Osteoblast (primary cell): ENCODE results near the gene FXYD2. TPM values are rescaled to one million over a fixed set of nuclear protein-coding genes. Genes with fewer than 3 reads are reported as not detected.

Source experiments
- DNase-seq: peaks from one replicate; pipeline ENCODE4 v3.0.0; 2011; ENCODE audit warnings: low spot score, mixed read lengths; ENCODE audit not compliant: insufficient read length; ENCODE audit errors: missing footprints
- H2AFZ ChIP-seq: 2 replicates; pipeline ENCODE4 v1.6.0; 2011; ENCODE audit warnings: mild to moderate bottlenecking, low read length
- H3K27ac ChIP-seq: 2 replicates; pipeline ENCODE4 v1.5.1; 2011; ENCODE audit warnings: mild to moderate bottlenecking, low read depth, low read length, moderate library complexity
- H3K27me3 ChIP-seq: 2 replicates; pipeline ENCODE4 v1.6.0; 2012; ENCODE audit warnings: mild to moderate bottlenecking, control low read depth, inconsistent platforms, low read length, moderate library complexity; ENCODE audit not compliant: insufficient read depth
- H3K36me3 ChIP-seq: 2 replicates; pipeline ENCODE4 v1.5.1; 2011; ENCODE audit warnings: mild to moderate bottlenecking, low read length, control low read depth, moderate library complexity; ENCODE audit not compliant: insufficient read depth
- H3K4me1 ChIP-seq: 2 replicates; pipeline ENCODE4 v1.5.1; 2011; ENCODE audit warnings: mild to moderate bottlenecking, low read length, control low read depth, moderate library complexity; ENCODE audit not compliant: insufficient read depth
- H3K4me2 ChIP-seq: 2 replicates; pipeline ENCODE4 v1.6.0; 2011; ENCODE audit warnings: mild to moderate bottlenecking, low read length; ENCODE audit not compliant: insufficient read depth
- H3K4me3 ChIP-seq: fragments of 200-600 bp; sonication (generic); 3 replicates; pipeline ENCODE4 v1.5.1; 2012; ENCODE audit warnings: mild to moderate bottlenecking, low read length, inconsistent platforms; ENCODE audit not compliant: insufficient read depth
- H3K79me2 ChIP-seq: 2 replicates; pipeline ENCODE4 v1.6.0; 2012; ENCODE audit warnings: mild to moderate bottlenecking, low read length, control low read depth, inconsistent platforms; ENCODE audit not compliant: insufficient read depth
- H3K9me3 ChIP-seq: 2 replicates; pipeline ENCODE4 v1.5.1; 2011; ENCODE audit warnings: low read depth, low read length, control low read depth
- H4K20me1 ChIP-seq: 2 replicates; pipeline ENCODE4 v1.6.0; 2012; ENCODE audit warnings: mild to moderate bottlenecking, low read length, control low read depth; ENCODE audit not compliant: insufficient read depth
- total RNA-seq: library from RNA; depleted of rRNA; stranded (reverse); fragments of >200 nt; gene quantifications from 2 replicates; pipeline ENCODE4 v1.2.3, GENCODE V29; 2012
- TF ChIP-seq, protein P1 (sequence below): IDR thresholded peaks from 2 replicates; pipeline ENCODE4 v1.5.1; 2011; ENCODE audit warnings: mild to moderate bottlenecking, low read depth, low read length, moderate library complexity; ENCODE audit errors: extremely low read depth

Gene FXYD2
- total RNA-seq, result not detected in 2 replicates

DNA sequence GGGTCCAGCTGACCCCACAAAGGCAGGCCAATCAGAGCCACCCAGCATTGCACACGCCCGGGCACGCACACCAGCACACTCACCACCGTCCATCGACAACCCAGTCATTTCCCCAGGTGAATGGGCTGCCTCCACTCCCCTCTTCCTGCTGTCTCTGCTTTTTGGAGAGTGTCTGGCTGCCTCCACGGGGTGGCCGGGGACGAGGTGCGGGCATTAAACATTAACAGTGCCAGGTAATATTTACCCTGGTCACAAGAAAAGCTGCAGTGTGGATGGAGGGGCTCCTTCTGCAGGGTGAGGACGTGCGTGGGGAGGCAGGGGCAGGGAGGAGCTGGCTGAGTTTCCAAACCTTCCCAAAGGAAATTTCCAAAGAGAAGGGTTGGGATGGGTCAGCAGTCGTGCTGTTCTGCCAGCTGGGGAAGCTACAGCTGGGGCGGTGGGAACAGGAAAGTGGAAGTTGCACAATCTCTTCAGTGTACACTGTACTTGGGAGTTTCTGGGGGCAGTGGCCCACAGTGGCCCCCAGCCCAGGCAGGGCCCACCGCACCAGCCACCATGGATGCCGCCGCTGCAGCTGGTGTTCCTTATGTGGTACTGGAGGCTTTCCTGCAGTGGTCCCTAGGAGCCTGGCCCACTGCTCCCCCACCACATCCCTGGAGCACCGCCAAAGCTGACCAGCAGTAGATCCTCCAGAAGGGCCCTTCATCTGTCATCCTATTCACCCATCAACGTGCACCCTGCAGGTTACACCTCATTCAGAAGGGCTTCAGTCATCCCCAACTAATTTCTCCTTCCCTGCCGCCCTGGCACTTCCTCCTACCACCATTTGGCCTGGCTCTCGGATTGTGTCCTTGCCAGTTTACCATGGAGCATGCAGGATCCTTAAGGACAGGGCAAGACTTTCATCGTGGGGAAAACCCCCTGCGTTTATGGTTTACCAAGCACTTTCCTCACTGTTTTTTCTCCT, at the start of gene FXYD2:
Gene FXYD2 (minus strand): TSS at position 174 of the 967 bp plus-strand sequence. CDS start 66 bp downstream, at position 108.
- Histone ChIP-seq H3K9me3 (no peaks in the 10 kb centered on the region), H3K79me2 (no peaks in the 10 kb centered on the region), H2AFZ (no peak within 1 kb of the TSS), H3K27me3 (peaks cover 14% of the 10 kb centered on the region), H3K27ac (no peak within 1 kb of the TSS), H3K4me3 (no peak within 1 kb of the TSS), H3K36me3 (no peaks in the 10 kb centered on the region), H3K4me1 (no peaks in the 10 kb centered on the region), H3K4me2 (no peak within 1 kb of the TSS), H4K20me1 (no peaks in the 10 kb centered on the region)
- peak; percentile 53 for DNase-seq
- TF ChIP-seq, protein P1, sequence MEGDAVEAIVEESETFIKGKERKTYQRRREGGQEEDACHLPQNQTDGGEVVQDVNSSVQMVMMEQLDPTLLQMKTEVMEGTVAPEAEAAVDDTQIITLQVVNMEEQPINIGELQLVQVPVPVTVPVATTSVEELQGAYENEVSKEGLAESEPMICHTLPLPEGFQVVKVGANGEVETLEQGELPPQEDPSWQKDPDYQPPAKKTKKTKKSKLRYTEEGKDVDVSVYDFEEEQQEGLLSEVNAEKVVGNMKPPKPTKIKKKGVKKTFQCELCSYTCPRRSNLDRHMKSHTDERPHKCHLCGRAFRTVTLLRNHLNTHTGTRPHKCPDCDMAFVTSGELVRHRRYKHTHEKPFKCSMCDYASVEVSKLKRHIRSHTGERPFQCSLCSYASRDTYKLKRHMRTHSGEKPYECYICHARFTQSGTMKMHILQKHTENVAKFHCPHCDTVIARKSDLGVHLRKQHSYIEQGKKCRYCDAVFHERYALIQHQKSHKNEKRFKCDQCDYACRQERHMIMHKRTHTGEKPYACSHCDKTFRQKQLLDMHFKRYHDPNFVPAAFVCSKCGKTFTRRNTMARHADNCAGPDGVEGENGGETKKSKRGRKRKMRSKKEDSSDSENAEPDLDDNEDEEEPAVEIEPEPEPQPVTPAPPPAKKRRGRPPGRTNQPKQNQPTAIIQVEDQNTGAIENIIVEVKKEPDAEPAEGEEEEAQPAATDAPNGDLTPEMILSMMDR, result no peak

DNA sequence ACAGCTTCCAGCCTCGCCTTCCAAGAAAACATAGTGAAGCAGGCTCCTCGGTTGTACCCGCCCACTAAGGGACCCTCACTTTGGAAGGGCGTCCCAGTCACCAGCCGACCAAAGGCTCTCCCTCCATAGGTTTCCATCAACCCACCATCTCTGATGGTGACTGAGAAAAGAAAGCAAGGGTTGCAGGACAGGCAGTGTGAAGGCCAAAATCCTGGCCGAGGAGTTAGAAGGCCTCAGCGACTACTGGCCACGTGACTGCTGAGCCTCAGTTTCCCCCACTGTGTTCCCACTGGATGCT, 49.2 kb upstream of the FXYD2 start:
- no peaks in the 10 kb centered on the region for H3K36me3 ChIP-seq
- TF ChIP-seq, protein P1, result no peak

DNA sequence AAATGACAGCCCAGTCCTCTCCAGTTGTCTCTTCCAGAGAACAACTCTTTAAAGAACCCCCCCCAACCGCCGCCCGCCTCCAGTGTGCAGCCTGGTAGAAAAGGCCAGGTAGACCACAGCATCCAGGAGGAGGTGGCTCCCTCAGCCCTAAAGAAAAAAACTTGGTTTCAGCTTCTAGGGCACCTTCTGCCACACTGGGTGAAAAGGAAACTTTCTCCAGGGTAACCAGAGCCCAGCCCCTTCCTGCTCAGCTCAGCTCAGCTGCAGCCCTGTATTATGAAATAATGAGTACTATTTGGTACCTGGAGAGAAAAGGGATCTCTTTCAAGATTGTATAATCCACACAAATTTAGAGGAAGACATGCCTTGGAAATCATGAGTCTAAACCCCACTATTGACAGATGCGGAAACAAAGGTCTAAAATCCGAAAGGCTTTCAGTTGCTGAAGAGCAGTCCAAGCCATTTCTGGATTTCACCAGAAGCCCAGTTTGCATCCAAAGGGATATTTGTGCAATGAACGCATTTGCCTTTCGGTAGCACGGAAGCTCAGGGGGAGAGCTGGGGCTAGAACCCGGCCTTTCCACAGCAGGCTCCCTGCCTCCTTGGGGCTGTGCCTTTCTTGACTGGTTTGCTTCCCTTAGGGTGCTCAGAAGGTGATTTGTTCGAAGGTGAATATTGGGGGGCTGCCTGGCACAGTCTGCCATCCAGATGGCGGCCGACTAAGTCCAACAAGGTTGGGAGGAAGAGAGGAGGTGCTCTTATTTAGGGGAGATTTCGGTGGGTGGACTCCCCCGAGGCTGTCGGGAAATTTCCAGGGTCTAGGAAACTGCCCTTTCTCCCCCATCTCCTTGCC, 48.7 kb upstream of the FXYD2 start:
- Histone ChIP-seq H3K27ac (no peak overlapping the region), H3K27me3 (peaks cover 40% of the 10 kb centered on the region), H3K4me2 (no peak overlapping the region), H3K79me2 (no peaks in the 10 kb centered on the region), H3K4me3 (no peak overlapping the region), H3K9me3 (no peaks in the 10 kb centered on the region), H3K36me3 (no peaks in the 10 kb centered on the region), H4K20me1 (no peaks in the 10 kb centered on the region), H3K4me1 (no peaks in the 10 kb centered on the region), H2AFZ (no peak overlapping the region)
- DNase-seq, result no peak
- TF ChIP-seq, protein P1, result no peak

More for the DNA sequence above, 49.2 kb upstream of the FXYD2 start:
- Histone ChIP-seq H3K4me3 (no peak overlapping the region), H3K27ac (no peak overlapping the region), H3K4me1 (no peaks in the 10 kb centered on the region), H3K79me2 (no peaks in the 10 kb centered on the region), H3K4me2 (no peak overlapping the region), H3K9me3 (no peaks in the 10 kb centered on the region), H3K27me3 (peaks cover 43% of the 10 kb centered on the region), H4K20me1 (no peaks in the 10 kb centered on the region), H2AFZ (no peak overlapping the region)
- DNase-seq, result no peak

DNA sequence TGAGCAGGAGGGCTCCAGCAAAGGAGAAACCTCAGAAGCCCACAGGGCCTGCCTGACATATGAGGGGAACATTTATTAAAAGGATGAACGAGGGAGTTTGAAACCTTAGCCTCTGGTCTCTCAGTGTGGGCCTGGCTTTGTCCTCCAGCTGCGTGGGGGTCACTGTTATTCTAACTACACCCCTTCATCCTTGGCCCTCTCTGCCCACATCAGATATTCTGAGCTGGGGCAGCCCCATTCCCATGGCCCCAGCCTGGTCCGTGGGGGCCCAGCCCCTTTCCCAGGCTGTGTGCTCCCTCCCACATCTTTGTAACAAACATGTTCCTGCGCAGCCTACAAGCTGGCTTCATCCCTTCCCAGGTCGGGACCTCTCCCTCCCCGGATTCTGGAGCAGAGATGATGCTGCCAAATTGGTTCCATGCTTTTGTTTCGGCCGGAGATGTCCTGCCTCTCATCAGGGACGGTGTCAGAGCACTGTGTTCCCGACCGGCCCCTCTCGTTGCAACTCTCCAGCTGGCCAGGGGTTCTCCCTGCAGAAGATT, 47.9 kb upstream of the FXYD2 start:
- peaks cover 35% of the 10 kb centered on the region for H3K27me3 ChIP-seq
- no peak overlapping the region for H2AFZ ChIP-seq
- no peak overlapping the region for H3K27ac ChIP-seq
- no peak overlapping the region for H3K4me3 ChIP-seq
- H3K4me1 ChIP-seq, result no peaks in the 10 kb centered on the region
- TF ChIP-seq, protein P1, result no peak
- H4K20me1 ChIP-seq, result no peaks in the 10 kb centered on the region
- no peak for DNase-seq
- no peaks in the 10 kb centered on the region for H3K9me3 ChIP-seq
- no peak overlapping the region for H3K4me2 ChIP-seq
- no peaks in the 10 kb centered on the region for H3K79me2 ChIP-seq
- H3K36me3 ChIP-seq, result no peaks in the 10 kb centered on the region
